Epithelial cell of proximal tubule (primary cell): ENCODE measurements around the gene MC1R. TPM values are rescaled to one million over a fixed set of nuclear protein-coding genes. Genes with fewer than 3 reads are reported as not detected.

Experiments
- DNase-seq: peaks from one replicate; pipeline ENCODE4 v3.0.0-alpha.2; 2011; ENCODE audit warnings: low read depth
- H3K4me3 ChIP-seq: 2 replicates; pipeline ENCODE4 v1.5.1; 2011; ENCODE audit warnings: low read depth, mild to moderate bottlenecking, low read length
- CTCF ChIP-seq: conservative IDR thresholded peaks from 2 replicates; pipeline ENCODE4 v1.5.1; 2012; ENCODE audit warnings: low read depth, mild to moderate bottlenecking, low read length
- total RNA-seq: library from RNA; depleted of rRNA; stranded (reverse); fragments of >200 nt; gene quantifications from 2 replicates; pipeline ENCODE4 v1.2.3, GENCODE V29; 2015

The MC1R gene
- total RNA-seq, 1 donor from 2014 or later, result 2.5 TPM

GRCh38 chr16:89880477-89881367 is 37.9 kb upstream of the MC1R start:
- no peak for DNase-seq
- TF ChIP-seq CTCF, result no peak

GRCh38 chr16:89881368-89881730 is 37.3 kb upstream of the MC1R start:
- H3K4me3 ChIP-seq, result no peak overlapping the region
- TF ChIP-seq CTCF, result no peak

More at GRCh38 chr16:89880477-89881367, 37.9 kb upstream of the MC1R start:
- H3K4me3 ChIP-seq, result no peak overlapping the region

GRCh38 chr16:89883346-89884040 is 35.2 kb upstream of the MC1R start:
- no peak for DNase-seq
- H3K4me3 ChIP-seq, result no peak overlapping the region
- TF ChIP-seq CTCF, result no peak

More at GRCh38 chr16:89881368-89881730, 37.3 kb upstream of the MC1R start:
- no peak for DNase-seq

- no peak for DNase-seq
- TF ChIP-seq CTCF, result no peak
Observed at GRCh38 chr16:89884041-89884421, 34.6 kb upstream of the MC1R start.

GRCh38 chr16:89887243-89887642 is 31.4 kb upstream of the MC1R start:
- H3K4me3 ChIP-seq, result no peak overlapping the region
- no peak for DNase-seq
- no peak for TF ChIP-seq CTCF

More at GRCh38 chr16:89884041-89884421, 34.6 kb upstream of the MC1R start:
- no peak overlapping the region for H3K4me3 ChIP-seq

GRCh38 chr16:89890200-89890599 is 28.5 kb upstream of the MC1R start:
- no peak overlapping the region for H3K4me3 ChIP-seq
- no peak for DNase-seq
- TF ChIP-seq CTCF, result no peak
